Stimulated activated CD4-positive, alpha-beta T cell treated with anti-CD3 and anti-CD28 coated beads, Interleukin-15, amount 100 ng/mL, for 48 hours (primary cell): ENCODE measurements around the gene APC2.
A peak's percentile ranks its signal among the peaks of the same experiment; 100 is the strongest.

ENCODE experiments used
- DNase-seq, 2 donors: peaks; one replicate each; pipeline ENCODE4 v3.0.0-alpha.2; 2020; ENCODE audit warnings: low read depth in 2 of 2

APC2 gene, protein sequence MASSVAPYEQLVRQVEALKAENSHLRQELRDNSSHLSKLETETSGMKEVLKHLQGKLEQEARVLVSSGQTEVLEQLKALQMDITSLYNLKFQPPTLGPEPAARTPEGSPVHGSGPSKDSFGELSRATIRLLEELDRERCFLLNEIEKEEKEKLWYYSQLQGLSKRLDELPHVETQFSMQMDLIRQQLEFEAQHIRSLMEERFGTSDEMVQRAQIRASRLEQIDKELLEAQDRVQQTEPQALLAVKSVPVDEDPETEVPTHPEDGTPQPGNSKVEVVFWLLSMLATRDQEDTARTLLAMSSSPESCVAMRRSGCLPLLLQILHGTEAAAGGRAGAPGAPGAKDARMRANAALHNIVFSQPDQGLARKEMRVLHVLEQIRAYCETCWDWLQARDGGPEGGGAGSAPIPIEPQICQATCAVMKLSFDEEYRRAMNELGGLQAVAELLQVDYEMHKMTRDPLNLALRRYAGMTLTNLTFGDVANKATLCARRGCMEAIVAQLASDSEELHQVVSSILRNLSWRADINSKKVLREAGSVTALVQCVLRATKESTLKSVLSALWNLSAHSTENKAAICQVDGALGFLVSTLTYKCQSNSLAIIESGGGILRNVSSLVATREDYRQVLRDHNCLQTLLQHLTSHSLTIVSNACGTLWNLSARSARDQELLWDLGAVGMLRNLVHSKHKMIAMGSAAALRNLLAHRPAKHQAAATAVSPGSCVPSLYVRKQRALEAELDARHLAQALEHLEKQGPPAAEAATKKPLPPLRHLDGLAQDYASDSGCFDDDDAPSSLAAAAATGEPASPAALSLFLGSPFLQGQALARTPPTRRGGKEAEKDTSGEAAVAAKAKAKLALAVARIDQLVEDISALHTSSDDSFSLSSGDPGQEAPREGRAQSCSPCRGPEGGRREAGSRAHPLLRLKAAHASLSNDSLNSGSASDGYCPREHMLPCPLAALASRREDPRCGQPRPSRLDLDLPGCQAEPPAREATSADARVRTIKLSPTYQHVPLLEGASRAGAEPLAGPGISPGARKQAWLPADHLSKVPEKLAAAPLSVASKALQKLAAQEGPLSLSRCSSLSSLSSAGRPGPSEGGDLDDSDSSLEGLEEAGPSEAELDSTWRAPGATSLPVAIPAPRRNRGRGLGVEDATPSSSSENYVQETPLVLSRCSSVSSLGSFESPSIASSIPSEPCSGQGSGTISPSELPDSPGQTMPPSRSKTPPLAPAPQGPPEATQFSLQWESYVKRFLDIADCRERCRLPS (N-terminal part only)

DNA sequence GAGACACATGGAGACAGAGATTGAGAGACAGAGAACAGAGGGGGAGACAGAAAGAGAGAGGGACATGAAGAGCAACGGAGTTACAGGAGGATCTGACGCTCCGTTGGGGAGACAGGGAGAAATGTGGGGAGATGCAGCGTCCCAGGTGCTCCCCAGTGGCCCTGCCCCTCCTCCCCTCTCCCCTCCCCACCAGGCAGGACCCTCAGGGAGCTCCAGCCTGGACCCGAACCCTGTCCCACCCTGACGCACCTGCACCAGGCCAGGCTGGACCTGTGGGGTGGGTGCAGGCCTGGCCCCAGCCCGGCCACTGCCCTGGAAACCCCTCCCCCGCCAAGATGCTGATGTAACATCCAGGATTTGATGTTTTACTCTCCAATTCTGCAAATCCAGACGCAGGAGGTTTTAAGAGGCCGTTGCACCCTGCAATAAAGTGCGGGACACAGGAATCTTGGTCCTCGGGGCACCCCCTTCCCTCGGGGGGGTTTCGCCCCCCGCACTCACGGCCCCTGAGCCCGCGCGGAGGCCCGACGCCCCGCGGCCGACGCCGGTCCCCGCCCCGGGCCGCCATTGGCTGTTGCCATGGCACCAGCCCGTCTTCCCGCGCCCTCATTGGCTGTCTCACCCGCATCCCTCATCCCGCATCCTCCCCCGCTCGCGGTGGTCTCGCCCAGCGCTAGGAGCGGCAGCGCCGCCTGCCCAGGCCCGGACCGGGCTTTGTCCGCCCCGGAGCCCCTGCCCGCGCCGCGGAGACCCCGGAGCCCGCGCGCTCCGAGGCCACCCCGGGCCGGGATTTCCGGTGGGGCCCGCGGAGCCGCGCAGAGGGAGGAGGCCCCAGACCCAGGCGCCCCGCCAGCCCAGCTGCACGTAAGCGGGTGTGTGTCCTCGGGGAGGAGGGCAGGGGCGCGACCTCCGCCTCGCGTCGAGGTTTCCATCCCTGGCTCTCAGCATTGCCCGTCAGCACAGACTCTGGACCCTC lies at the start of gene APC2:
TSS of gene APC2 (plus strand) at position 655 of the 976 bp plus-strand sequence. CDS start 2,881 bp downstream, outside the sequence.
- no peak for DNase-seq

DNA sequence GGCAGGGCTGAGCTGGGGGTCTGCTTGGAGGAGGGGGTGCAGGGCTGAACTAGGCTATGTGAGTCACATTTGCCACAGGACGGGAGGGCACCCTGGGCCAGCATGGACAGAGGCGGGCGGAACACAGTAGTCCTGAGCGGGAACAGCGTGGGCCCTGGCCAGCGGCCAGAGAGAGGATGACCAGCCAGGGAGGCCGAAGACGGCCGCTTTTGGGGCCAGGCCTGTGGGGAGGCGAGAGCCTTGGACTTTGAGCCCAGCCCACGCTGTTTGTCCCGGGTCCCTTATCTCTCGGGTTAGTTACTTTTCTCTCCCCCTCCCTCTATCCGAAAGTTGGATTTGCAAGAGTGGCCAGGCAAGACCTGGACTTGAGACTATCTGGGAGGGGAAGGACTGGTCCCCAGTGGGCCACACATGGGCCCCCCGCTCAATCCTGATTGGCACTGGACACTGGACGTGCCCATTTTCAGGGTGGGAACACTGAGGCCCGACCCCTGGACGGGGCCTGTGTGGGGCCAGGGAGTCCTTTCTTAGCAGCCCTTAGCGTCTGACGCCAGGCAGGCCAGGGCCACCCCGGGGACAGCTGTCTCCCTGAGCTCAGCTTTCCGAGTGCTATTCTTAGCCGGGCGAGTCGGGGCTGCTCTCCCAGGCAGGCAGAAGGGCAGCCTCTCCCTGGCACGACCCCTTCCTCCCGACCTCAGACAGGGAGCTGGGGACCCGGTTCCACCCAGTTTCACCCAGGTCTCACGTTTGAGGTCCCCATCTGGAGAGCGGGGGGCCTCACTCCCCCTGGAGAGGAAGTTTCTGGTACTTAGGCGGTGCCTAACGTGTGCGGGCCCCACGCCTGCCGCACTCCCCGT lies 49.4 kb upstream of the APC2 start:
- DNase-seq, result no peak

DNA sequence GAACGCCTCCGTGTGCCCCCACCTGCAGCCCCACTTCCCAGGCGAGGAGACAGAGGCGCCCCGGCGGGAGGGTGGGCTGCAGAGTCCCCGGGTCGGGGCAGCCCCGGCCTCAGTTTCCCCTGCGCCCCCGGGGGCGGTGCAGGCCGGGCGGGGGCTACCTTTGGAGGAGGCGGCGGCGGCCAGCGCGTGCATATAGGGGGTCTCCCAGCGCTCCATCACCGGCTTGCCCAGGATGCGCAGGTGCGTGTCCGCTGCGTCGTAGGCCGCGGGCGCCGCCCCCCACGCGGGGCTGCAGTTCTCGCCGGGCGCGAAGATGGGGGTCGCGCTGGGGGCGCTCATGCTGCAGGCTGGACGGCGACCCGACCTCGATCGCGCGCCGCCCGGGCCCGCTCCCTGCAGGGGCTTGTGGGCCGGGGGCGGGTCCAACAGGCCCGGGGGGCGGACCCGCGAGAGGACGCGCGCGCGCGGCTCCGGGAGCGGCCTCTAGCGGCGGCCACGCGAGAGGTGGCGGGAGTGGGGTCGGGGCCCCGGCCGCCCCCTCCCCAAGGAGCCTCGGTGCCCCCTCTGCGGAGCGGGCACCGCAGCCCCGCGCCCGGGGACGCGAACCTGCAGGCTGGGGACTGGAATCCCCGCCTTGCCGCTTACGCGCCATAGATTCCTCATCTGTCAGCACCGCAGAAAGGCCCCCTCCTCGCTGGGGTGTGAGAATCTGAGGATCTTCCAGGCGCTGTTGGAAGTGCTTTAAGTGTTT lies 48.6 kb upstream of the APC2 start, which contains the start of gene GAMT:
TSS of gene GAMT (minus strand) at position 405 of the 751 bp plus-strand sequence. CDS start at position 339, 66 bp downstream.
- DNase-seq, result peak in 1 of 2 donors; percentile 48

DNA sequence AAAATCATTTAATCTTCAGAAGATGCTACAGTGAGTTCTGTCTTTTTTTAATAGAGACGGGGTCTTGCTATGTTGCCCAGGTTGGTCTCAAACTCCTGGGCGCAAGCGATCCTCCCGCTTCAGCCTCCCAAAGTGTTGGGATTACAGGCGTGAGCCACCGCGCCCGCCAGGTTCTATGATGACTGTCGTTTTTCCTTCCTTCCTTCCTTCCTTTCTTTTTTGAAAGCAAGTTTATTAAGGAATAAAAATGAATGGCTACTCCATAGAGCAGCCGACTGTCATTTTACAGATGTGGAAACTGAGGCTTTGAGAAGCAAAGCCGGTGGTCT lies 48.1 kb upstream of the APC2 start:
- no peak for DNase-seq

DNA sequence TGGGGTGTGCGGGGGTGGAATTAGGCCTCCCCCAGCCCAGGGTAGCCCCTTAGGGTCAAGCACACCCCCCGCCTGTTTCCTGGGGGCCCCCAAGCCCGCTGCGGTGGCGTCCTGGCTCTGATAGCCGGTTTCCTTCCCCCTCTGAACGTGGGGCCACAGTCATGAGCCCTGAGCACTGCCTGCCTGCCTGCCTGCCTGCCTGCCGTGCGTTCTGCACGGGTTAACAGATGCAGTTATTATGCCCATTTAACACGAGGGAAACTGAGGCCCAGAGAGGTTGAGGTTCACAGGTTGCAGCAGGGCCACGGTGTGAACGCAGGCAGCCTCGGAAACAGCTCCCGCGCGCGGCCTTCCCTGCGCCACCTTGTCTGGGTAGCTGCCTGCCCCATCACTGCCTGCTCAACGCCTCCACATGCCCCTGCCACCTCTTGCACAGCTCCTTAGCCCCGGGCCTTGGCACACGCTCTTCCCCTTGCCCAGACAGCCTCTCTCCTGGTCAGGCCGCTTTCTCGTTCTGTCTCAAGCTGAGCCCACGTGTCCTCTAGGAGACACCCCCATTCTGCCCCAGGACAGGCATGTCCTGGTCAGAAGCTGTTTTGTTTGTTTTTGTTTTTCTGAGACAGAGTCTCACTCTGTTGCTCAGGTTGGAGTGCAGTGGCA lies 47.4 kb upstream of the APC2 start:
- no peak for DNase-seq

DNA sequence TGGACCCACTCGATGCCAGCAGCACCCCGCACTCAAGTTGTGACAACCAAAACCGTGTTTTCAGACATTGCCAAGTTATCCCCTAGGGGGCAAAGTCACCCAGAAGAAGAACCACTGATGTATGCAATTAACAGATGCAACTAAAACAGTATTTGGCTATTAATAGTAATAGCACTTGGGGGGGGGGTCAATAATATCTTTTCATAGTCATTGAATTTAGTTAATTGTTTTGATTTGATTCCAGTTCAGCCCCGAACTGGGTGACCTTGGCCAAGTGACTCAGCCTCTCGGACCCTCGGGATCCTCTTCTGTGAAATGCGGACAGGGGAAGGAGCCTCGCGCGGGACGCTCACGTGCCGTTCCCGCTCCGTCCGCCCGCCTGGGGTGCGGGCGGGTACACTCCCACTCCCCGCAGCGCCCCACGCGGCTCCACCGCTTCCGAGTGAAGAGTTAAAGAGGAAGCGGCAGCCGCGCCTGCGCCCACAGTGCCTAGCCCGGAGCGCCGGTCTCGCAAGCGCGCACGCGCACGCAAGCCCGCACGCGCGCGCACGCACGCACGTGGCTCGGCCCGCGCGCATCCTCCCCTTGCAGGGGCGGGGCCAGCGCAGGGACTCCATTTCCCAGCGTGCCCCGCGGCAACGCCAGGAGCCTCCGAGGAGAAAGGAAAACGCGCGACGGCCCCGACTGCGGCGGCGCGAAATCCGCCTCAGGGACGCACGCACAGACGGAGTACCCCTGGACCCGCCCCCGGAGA lies 43.0 kb upstream of the APC2 start:
- DNase-seq, result peak; percentile 96 to 98

DNA sequence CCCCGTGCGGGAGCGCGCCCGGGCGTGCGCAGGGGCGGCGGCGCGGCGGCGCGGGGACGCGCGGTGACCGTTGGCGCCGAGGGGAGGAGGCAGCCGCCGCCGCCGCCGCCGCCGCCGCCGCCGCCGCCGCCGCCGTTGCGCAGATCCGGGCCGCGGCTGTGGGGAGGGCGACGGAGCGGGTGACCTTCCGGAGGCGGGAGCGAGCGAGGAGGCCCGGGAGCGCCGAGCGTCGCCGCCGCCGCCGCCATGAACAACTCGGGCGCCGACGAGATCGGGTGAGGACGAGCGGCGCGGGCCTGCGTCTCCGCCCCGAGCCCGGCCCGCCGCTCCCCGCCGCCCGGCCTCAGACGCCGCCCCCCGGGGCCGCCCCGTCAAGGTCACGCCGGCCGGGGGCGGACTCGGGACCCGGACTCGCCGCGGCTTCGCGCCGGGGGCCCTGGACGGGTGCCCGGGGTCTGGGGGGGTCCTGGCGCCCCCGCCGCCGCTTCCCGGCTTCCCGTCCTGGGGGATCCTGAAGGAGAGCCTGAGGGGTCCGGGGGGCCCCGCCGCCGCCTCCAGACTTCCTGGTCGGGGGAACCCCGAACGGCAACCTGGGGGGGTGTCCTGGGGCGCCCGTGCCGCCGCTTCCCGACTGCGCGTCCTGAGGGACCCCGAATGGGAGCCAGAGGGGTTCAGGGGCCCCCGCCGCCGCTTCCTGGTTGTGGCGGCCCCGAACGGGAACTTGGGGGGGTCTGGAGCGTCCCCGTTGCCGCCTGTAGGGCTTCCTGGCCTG lies 42.2 kb upstream of the APC2 start, which contains the start of gene DAZAP1:
TSS of gene DAZAP1 (plus strand) at position 59 of the 772 bp plus-strand sequence. CDS start at position 247, 188 bp downstream.
- no peak for DNase-seq

DNA sequence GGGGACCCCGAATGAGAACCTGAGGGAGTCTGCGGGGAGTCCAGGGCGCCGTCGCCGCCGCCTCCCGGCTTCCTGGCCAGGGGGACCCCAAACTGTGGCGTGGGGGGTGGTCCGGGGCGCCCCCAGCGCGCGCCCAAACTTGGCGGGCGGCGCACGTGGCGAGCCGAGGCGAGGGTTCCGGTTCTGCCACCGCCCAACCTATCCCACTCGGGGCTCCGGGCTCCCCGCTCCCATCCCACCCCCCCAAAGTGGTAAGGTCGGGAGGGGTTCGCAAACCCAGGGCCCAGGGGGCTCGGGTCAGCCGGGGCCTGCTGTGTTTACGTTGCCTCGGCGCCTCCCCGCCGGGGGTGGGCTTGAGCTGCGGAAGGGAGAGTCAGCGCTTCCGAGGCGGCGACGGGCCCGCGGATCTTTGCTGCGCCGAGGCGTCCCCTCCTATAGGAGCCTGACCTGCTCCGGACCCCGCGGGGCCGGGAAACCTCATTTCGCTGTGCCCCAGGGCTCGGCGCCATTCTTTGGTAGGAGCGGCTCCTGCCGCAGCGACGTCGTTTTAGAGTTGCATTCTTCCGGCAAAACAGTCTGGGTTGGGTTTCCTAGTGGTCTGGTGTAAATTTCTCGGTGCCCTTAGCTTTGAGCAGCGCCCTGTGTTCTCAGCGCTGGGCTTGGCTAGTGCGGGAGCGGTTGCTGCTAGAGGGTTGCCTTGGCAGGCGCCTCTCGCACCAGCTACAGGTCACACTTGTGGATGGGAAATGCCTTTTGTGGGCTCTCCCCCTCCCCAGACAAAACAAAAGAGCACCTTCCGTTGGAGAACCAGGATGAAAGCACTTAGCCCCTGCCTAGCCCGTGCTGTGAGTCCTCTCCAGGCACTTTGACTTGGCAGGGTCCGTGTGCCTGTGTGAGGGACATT lies 41.4 kb upstream of the APC2 start:
- peak in 1 of 2 donors; percentile 38 for DNase-seq

DNA sequence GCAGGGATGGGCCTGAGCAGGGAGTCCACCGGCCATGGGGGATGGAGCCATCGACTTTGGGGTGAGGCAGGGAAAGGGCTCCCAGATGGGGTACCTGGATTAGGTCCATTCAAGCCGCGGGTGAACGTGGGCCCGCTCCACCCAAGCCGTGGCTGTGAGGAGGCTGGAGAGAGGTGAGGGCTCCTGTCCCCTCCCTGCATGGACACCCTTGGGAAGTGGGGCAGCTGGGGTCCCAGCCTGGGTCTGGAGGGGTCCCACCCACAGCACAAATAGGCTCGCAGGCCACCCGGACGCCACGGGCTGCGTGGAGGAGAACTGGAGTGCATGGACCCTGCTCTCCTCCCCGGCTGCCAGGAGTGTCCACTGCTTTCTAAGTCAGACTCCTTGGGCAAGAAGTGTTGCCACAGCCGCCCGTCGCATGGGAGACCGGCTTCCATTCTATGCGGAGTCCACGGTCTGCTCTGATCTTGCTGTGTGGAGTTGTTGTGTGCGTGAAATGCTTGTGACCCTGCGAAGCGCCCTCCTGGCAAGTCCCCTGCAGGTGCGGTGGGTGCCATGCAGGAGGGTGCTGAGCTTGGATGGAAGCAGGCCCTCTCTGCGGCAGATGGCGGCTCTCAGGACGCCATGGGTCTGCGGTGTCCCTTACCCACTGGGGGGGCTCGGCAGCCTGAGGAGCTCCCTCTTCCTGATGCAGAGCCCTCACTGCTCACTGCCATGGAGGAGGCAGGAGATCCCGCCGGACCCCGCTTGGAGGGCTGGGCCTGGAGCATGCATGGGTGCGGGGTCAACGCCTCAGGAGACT lies 40.5 kb upstream of the APC2 start:
- no peak for DNase-seq

DNA sequence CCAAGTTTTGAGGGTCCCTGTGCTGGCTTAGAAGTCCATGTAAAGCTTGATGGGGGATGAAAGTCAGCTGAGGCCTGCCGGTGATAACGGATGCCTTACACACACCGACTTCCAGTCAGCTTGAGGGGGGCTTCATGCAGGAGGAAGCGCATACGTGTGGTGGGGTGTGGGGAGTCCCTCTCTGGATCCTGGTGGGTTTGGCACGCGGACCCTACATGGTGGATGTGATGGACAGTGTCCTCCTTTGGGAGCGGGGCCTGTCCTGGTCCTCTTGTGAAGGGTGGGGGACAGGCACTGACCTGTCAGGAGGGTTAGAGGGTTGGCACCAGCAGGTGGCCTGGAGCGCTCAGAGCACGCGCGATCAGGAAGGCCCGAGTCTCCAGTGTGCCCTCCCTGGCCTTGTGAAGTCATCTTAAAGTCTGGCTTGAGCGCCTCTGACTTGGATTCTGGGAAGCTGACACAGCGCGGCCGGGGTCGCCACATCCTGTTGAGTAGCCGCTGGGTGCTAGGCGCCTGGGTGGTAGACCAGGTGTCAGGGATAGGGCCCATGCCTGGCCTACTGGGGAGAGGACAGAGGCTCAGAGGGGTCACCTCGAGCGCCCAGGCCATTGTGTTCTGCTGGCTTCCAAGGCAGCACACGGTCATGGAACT lies 39.7 kb upstream of the APC2 start:
- peak in 1 of 2 donors; percentile 20 for DNase-seq

DNA sequence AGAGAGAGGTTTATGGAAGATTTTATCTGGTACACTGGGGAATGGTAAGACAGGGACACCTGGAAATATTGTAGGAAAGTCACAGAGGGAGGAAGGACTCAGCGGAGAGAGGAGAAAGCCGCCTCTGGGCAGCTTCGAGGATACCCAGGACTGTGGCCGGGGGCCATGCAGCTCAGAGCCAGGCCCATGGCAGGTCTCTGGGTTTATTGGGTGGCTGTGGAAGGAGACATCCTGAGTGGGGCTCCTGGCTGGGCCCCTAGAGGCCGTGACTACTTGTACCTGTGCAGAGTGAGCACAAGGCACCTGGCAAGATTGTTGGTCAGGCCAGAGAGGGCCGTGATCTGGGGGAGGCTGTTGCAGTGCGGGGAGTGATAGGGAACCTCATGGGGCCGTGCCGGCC lies 39.1 kb upstream of the APC2 start:
- DNase-seq, result no peak

DNA sequence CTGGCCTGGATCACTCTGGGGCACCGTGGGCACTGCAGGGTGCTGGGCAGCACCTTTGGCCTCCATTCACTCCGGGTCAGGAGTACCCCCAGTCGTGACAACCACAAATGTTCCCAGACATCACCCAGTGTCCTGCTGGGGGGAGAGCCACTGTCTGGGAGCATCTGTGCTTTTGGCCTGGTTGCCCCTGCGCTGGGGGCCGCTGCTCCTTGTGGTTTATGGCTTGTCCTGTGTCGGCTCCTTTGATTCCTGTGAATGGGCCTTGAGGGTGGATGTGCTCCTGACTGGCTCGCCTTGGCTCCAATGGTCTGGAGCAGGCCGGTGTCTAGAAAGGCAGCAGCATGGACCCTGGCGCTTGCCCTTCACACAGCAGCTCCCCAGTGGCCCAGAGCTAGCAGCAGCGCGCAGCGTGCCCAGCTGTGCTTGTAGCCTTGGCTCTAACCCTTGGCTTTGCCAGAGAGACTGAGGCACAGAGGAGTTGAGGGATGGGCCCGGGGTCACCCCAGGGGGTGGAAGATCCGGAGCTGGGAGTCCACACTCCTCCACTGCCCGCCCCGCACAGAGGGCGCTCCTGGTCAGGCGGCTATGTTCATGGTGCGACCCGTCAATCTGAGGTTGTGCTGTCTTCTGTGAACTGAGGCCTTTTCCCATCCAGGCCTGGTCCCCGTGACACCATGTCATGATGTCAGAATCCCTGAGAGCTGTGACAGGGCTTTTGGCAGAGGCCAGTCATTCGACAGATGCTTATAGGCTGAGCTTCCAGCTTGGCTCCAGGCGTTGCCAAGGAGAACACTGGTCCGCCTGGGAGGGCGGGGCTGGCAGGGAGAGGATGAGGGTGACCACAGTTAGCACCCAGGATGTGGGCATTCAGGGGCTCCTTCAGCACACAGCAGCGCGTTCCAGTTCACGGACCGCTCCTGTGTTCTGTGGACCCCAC lies 38.4 kb upstream of the APC2 start:
- no peak for DNase-seq

DNA sequence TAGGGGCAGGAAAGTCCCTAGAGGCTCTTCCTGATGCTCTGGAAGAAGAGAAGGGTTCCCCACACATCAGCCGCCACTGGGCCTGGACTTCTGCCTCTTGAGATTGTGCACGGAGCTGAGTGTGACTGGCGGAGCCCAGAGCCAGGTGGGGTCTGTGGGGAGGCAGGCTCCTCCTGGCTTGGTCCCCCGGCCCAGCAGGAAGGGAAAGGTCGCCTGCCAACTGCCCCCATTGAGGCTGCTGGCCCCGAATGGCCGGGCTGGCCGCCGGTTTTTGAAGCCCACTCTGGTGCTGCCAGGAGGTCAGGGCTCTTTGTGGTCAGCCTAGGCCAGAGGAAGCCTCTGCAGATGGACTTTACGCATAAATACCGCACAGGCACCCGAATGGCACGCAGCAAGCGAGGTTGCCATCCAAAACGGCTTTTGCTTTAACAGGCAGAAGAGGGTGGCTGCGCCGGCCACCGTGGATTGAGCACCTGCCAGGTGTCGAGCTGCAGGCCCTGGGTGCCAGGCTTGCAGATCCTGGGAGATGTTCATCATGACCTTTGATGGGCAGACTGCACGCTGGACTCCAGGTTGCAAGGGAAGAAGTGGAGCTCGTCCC lies 37.5 kb upstream of the APC2 start:
- no peak for DNase-seq
